MCF 10A (cell line): ENCODE measurements around the gene MYO1D. TPM values are rescaled to one million over a fixed set of nuclear protein-coding genes. Genes with fewer than 3 reads are reported as not detected.

Source experiments
- BruUV-seq: library from RNA; stranded (reverse); fragments of 400-500 nt; replicated peaks from 2 replicates; lab custom pipeline; 2021; lab: Mats Ljungman, UMichigan
- CTCF ChIA-PET: fragments of 300-600 bp; sonication (Branson Sonifier 250); formaldehyde crosslinking; extraction: SDS; loops from one replicate; lab custom pipeline; 2021; ENCODE audit warnings: antibody characterized with exemption, inconsistent platforms; lab: Yijun Ruan, JAX
- POLR2A ChIA-PET: fragments of 300-600, 350-650 bp; sonication (Branson Sonifier 250); formaldehyde crosslinking; extraction: SDS; loops from one replicate; lab custom pipeline; 2020; ENCODE audit warnings: antibody characterized with exemption, inconsistent platforms; lab: Yijun Ruan, JAX
- DNase-seq: peaks from one replicate; pipeline ENCODE4 v3.0.0-alpha.2; 2018; ENCODE audit not compliant: unreplicated experiment
- H3K27ac Mint-ChIP-seq: one replicate; pipeline ENCODE4 v1.8.0; 2022; ENCODE audit warnings: mild to moderate bottlenecking, low read depth, mixed read lengths; ENCODE audit not compliant: unreplicated experiment
- H3K27me3 Mint-ChIP-seq: one replicate; pipeline ENCODE4 v1.8.0; 2022; ENCODE audit warnings: mixed read lengths; ENCODE audit not compliant: insufficient read depth, unreplicated experiment
- H3K36me3 Mint-ChIP-seq: one replicate; pipeline ENCODE4 v1.8.0; 2022; ENCODE audit warnings: mild to moderate bottlenecking, moderate library complexity, mixed read lengths; ENCODE audit not compliant: insufficient read depth, unreplicated experiment
- H3K4me1 Mint-ChIP-seq: one replicate; pipeline ENCODE4 v1.8.0; 2022; ENCODE audit warnings: mixed read lengths; ENCODE audit not compliant: insufficient read depth, unreplicated experiment
- H3K4me3 Mint-ChIP-seq: one replicate; pipeline ENCODE4 v1.8.0; 2022; ENCODE audit warnings: mild to moderate bottlenecking, moderate library complexity, mixed read lengths; ENCODE audit not compliant: unreplicated experiment
- H3K9me3 Mint-ChIP-seq: one replicate; pipeline ENCODE4 v1.8.0; 2022; ENCODE audit warnings: mixed read lengths; ENCODE audit not compliant: unreplicated experiment
- intact Hi-C: fragments of 100-400 bp; cut with micrococcal nuclease; formaldehyde crosslinking; loops from 2 replicates; pipeline ENCODE4 v1.14.1; 2022
- total RNA-seq: library from RNA; stranded (reverse); gene quantifications from 2 replicates; pipeline ENCODE4 v1.2.3, GENCODE V29; 2022
- TF ChIP-seq, protein P1 (sequence below): fragments of 200-600 bp; IDR thresholded peaks from one replicate; pipeline ENCODE4 v1.8.0; 2022; ENCODE audit warnings: antibody characterized with exemption, mild to moderate bottlenecking; ENCODE audit not compliant: unreplicated experiment

The MYO1D gene
- total RNA-seq, 1 experiment from 2014 or later: 30.5 TPM

DNA sequence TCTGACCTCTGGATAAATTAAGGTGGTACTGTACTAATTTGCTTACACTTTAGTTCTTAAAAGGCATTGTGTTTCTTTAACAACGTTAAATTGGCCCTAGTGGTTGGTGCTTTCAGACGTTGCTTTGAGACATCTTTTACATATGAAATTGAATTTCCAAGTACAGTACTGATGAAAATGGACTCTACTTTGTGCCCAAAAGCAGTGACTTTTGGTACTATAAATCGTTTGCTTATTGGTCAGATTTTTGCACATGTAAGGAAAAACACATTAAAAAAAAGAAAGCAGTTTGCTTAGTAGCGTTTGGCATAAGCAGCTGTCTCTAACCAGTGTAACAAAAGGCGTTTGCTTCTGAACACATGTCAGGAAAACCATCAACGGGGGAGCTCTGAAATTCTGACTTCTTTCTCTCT, 250.5 kb downstream of the MYO1D start:
- H3K27me3 Mint-ChIP-seq: no peaks in the 10 kb centered on the region
- DNase-seq: no peak
- intact Hi-C loops: no loop called here
- H3K9me3 Mint-ChIP-seq: no peaks in the 10 kb centered on the region
- no peak overlapping the region for H3K4me3 Mint-ChIP-seq
- H3K4me1 Mint-ChIP-seq: peaks cover 12% of the 10 kb centered on the region
- ChIA-PET CTCF (interaction anchor here (1.3 kb wide), 1 partner anchor 32 kb away, joined by 5 read pairs; no protein-coding TSS in a partner anchor), POLR2A (interaction anchor here (1.0 kb wide), 1 partner anchor 9 kb away, joined by 4 read pairs; no protein-coding TSS in a partner anchor)
- H3K36me3 Mint-ChIP-seq: peaks cover 6% of the 10 kb centered on the region
- no peak overlapping the region for H3K27ac Mint-ChIP-seq
- TF ChIP-seq, protein P1, sequence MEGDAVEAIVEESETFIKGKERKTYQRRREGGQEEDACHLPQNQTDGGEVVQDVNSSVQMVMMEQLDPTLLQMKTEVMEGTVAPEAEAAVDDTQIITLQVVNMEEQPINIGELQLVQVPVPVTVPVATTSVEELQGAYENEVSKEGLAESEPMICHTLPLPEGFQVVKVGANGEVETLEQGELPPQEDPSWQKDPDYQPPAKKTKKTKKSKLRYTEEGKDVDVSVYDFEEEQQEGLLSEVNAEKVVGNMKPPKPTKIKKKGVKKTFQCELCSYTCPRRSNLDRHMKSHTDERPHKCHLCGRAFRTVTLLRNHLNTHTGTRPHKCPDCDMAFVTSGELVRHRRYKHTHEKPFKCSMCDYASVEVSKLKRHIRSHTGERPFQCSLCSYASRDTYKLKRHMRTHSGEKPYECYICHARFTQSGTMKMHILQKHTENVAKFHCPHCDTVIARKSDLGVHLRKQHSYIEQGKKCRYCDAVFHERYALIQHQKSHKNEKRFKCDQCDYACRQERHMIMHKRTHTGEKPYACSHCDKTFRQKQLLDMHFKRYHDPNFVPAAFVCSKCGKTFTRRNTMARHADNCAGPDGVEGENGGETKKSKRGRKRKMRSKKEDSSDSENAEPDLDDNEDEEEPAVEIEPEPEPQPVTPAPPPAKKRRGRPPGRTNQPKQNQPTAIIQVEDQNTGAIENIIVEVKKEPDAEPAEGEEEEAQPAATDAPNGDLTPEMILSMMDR: no peak
- no TSS peak for BruUV-seq

DNA sequence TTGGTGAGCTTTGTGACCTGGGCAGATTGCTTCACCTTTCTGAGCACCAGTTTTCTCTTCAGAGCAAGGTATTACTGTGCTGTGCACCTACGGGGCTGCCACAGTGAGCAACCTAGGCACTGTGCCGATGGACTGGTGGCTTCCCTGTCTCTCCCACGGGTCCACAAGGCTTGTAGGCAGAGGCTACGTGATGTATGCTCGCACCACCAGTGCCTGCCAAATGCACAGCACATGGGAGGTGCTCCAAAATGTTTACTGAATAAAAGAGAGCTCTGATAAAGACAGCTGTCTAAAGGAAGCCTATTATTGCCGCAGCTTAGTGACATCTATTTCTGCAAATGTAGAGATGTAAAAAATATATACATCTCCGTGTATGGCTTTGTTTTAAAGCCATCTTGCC, 251.0 kb downstream of the MYO1D start:
- Mint-ChIP-seq H3K4me3 (no peak overlapping the region), H3K27ac (no peak overlapping the region), H3K27me3 (no peaks in the 10 kb centered on the region), H3K9me3 (no peaks in the 10 kb centered on the region), H3K36me3 (peaks cover 4% of the 10 kb centered on the region), H3K4me1 (peaks cover 14% of the 10 kb centered on the region)
- no peak for DNase-seq
- CTCF ChIA-PET: interaction anchor here (0.6 to 1.3 kb wide), 2 partner anchors 33 to 209 kb away, joined by 3 to 5 read pairs; no protein-coding TSS in a partner anchor
- BruUV-seq: no TSS peak
- TF ChIP-seq, protein P1: no peak
- intact Hi-C loops: no loop called here
- POLR2A ChIA-PET: interaction anchor here (1.0 kb wide), 1 partner anchor 9 kb away, joined by 4 read pairs; no protein-coding TSS in a partner anchor

DNA sequence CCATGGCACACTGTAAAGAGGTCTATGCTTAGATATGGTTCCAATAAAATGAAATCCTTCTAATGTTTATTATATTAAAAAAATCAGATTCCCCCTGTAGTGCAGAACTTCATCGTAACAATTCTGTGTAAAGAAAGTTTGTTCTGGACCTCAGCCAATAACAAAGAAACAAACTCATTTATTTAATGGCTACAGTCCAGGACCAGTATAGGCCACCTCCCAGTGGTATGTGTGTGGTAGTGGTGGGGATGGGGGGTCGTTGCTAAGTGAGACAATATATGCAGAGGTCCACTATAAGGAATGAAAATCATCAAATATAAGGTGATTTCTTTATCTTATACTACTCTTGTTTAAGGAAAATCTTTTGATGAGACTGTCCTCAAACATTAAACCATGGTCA, 253.7 kb downstream of the MYO1D start:
- Mint-ChIP-seq H3K27ac (no peak overlapping the region), H3K9me3 (no peaks in the 10 kb centered on the region), H3K36me3 (no peaks in the 10 kb centered on the region), H3K4me3 (no peak overlapping the region), H3K27me3 (no peaks in the 10 kb centered on the region), H3K4me1 (peaks cover 14% of the 10 kb centered on the region)
- TF ChIP-seq, protein P1: no peak
- no peak for DNase-seq
- intact Hi-C loops: no loop called here
- CTCF ChIA-PET: no interaction called here
- no TSS peak for BruUV-seq
- POLR2A ChIA-PET: no interaction called here

DNA sequence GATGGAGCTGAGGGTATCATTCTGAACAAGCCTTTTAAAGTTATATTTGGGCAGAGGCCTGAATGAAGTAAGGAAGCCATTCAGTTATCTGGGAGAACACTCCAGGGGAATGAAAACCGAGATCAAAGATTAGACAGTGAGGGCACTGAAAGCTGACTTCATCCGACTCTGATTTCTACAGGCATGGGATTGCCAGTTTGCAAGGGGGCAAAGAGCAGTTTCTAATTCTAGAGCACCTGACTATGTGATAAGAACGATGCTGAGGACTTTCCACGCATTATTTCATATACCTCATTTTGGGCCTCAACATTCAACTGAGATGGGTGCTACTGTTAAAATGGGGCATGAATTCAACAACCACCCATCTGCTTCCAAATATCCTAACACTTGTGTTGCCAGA, 254.4 kb downstream of the MYO1D start:
- no peaks in the 10 kb centered on the region for H3K9me3 Mint-ChIP-seq
- no peak overlapping the region for H3K27ac Mint-ChIP-seq
- POLR2A ChIA-PET: interaction anchor here (1.7 kb wide), 1 partner anchor 160 kb away, joined by 3 read pairs; no protein-coding TSS in a partner anchor
- no TSS peak for BruUV-seq
- H3K36me3 Mint-ChIP-seq: no peaks in the 10 kb centered on the region
- no peak for DNase-seq
- peaks cover 14% of the 10 kb centered on the region for H3K4me1 Mint-ChIP-seq
- H3K4me3 Mint-ChIP-seq: no peak overlapping the region
- TF ChIP-seq, protein P1: no peak
- no peaks in the 10 kb centered on the region for H3K27me3 Mint-ChIP-seq
- CTCF ChIA-PET: interaction anchor here (1.3 kb wide), 1 partner anchor 14 kb away, joined by 7 read pairs; no protein-coding TSS in a partner anchor
- intact Hi-C loops: no loop called here
